Daoy (cell line): ENCODE measurements around the gene PRKG1. TPM values are rescaled to one million over a fixed set of nuclear protein-coding genes. Genes with fewer than 3 reads are reported as not detected.

Experiments
- DNase-seq: peaks from one replicate; pipeline ENCODE4 v3.0.0-alpha.2; 2015; ENCODE audit warnings: low read depth
- total RNA-seq: library from RNA; depleted of rRNA; stranded (reverse); fragments of >200 nt; shearing (Covaris generic); gene quantifications from 2 replicates; pipeline ENCODE4 v1.2.3, GENCODE V29; 2014

The PRKG1 gene
- total RNA-seq, 1 experiment from 2014 or later: 1.5 TPM

GRCh38 chr10:51920672-51921071, 846.4 kb downstream of the PRKG1 start:
- DNase-seq: no peak

- DNase-seq: no peak
These were observed 850.1 kb downstream of the PRKG1 start for GRCh38 chr10:51924359-51924758.

- no peak for DNase-seq
These were observed 852.0 kb downstream of the PRKG1 start for GRCh38 chr10:51926337-51926736.

GRCh38 chr10:51928162-51928561, 853.9 kb downstream of the PRKG1 start:
- DNase-seq: no peak

- no peak for DNase-seq
These were observed 858.2 kb downstream of the PRKG1 start for GRCh38 chr10:51932530-51932929.

- DNase-seq: no peak
These were observed 860.1 kb downstream of the PRKG1 start for GRCh38 chr10:51934373-51934772.

- no peak for DNase-seq
These were observed 861.1 kb downstream of the PRKG1 start for GRCh38 chr10:51935341-51935740.

- peak; percentile 8 for DNase-seq
These were observed 863.2 kb downstream of the PRKG1 start for GRCh38 chr10:51937308-51938140.

GRCh38 chr10:51950371-51950995, 876.2 kb downstream of the PRKG1 start:
- no peak for DNase-seq

- DNase-seq: no peak
These were observed 876.8 kb downstream of the PRKG1 start for GRCh38 chr10:51950996-51951555.

GRCh38 chr10:51951601-51952000, 877.3 kb downstream of the PRKG1 start:
- no peak for DNase-seq

GRCh38 chr10:51952056-51952455, 877.8 kb downstream of the PRKG1 start:
- DNase-seq: no peak

- no peak for DNase-seq
These were observed 881.4 kb downstream of the PRKG1 start for GRCh38 chr10:51955696-51956095.

GRCh38 chr10:51956822-51957221, 882.5 kb downstream of the PRKG1 start:
- no peak for DNase-seq

GRCh38 chr10:51960494-51960895, 886.2 kb downstream of the PRKG1 start:
- DNase-seq: peak; percentile 8

GRCh38 chr10:51961401-51961800, 887.1 kb downstream of the PRKG1 start:
- DNase-seq: no peak

GRCh38 chr10:51964630-51965029, 890.3 kb downstream of the PRKG1 start:
- DNase-seq: no peak

GRCh38 chr10:51965451-51965850, 891.2 kb downstream of the PRKG1 start:
- DNase-seq: no peak

- DNase-seq: no peak
These were observed 898.6 kb downstream of the PRKG1 start for GRCh38 chr10:51972733-51973346.

- no peak for DNase-seq
These were observed 906.5 kb downstream of the PRKG1 start for GRCh38 chr10:51980752-51981151.

- no peak for DNase-seq
These were observed 907.4 kb downstream of the PRKG1 start for GRCh38 chr10:51981731-51982130.

GRCh38 chr10:51983481-51983880, 909.2 kb downstream of the PRKG1 start:
- no peak for DNase-seq

- DNase-seq: no peak
These were observed 911.0 kb downstream of the PRKG1 start for GRCh38 chr10:51985336-51985735.
